ENCODE measurements around the gene TRAF2.
A peak's percentile ranks its signal among the peaks of the same experiment; 100 is the strongest.

TRAF2 gene

DNA sequence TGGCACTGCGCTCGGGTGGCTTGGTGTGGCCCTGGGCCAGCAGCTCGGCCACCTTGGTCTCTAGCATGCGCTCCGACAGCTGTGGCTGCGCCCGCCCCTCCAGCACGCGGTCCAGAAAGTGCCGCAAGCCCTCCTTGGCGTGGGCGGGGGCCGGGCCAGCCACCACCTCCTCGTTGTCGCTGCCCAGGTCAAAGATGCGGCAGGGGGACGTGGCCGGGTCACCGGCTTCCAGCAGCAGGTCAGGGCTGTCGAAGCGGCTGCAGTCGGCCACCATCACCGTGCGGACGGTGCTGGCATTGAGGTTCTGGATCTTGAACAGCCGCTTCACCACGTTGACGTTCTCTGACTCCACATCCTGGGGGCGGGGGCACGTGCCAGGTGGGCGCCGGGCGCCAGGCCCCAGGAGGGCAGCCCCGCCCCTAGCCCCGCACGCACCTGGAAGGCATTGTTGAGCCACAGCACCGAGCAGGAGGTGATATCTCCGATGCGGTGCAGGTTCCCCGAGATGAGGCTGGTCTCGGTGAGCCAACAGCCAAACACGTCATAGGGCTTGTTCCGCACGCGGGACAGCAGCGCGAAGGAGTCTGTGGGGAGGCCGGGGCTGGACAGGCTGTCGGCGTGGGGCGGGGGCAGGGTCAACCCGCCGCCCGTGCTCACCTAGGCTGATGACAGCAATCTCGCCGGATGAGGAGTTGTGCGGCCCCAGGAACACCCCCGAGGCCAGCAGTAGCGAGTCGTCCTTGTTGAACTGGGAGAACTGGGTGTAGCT lies 56.0 kb downstream of the TRAF2 start:
- H3K27me3 ChIP-seq (ENCODE audit: insufficient read depth, low read depth, severe bottlenecking), result no peaks in the 10 kb centered on the region
- H3K27ac ChIP-seq, result no peak overlapping the region
- no peak for TF ChIP-seq CTCF (IDR thresholded peaks at IDR 0.05; ENCODE audit: low read depth, low read length)
- no peak for DNase-seq
- H3K36me3 ChIP-seq, result peaks cover 34% of the 10 kb centered on the region
- no peak overlapping the region for H3K4me3 ChIP-seq (ENCODE audit: low read depth, low read length)
- H3K9me3 ChIP-seq (ENCODE audit: severe bottlenecking), result no peaks in the 10 kb centered on the region

DNA sequence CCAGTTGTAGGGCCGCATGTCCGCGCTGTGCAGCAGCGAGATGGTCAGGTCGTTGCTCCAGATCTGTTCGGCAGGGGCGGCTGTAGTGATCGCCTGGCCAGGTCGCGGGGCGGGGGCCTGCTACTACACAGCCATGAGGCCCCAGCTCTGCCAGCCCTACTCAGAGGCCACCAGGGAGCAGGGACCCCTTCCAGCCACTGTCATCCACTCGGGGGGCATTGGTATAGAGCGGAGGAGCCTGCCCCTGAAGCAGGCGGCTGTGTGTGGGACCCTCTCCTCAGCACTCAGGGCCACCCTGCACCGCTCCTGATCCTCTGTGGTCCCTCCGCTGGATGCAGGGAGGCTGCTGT lies 56.5 kb downstream of the TRAF2 start:
- peaks cover 34% of the 10 kb centered on the region for H3K36me3 ChIP-seq
- no peaks in the 10 kb centered on the region for H3K27me3 ChIP-seq (ENCODE audit: insufficient read depth, low read depth, severe bottlenecking)
- no peak for TF ChIP-seq CTCF (IDR thresholded peaks at IDR 0.05; ENCODE audit: low read depth, low read length)
- no peaks in the 10 kb centered on the region for H3K9me3 ChIP-seq (ENCODE audit: severe bottlenecking)
- H3K4me3 ChIP-seq (ENCODE audit: low read depth, low read length), result no peak overlapping the region
- DNase-seq, result no peak
- no peak overlapping the region for H3K27ac ChIP-seq

DNA sequence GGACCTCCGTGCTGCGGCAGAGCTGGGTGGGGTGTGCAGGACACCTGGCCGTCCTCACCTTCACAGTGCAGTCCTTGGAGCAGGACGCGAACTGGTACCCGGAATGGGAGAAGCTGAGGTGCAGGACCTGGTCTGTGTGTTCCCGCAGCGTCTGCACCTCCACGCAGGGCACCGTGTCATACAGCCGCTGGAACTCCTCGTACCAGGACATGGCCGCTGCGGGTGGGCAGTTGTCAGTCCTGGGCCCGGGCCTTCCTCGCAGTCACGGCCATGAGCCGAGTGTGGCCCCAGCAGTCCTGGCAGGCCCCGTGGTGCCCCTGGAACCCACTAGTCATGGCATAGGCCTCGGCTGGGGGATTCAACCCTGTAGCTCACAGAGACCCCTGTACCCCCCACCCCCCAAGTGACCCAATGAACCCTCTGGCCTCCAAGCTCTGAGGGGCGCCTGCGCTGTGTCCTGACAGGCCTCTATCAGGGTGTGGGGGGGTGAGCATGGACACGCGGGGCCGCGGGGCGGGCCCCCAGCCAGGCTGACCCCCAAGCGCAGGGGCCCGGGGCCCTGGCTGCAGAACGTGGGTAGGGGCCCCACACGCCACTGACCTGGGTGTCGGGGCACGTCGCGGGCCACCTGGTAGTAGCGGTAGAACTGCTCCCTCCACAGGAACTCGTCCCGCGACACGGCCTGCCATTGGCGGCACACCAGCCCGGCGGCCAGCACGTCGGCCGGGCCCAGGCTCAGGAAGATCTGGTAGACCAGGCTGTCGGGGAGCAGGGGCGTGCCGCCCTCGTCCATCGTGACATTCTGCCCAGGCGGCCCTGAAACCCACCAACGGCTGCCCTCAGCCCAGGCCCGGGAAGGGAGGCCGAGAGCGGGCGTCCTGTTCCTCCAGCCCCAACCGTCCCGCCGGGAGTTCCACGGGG lies 57.2 kb downstream of the TRAF2 start:
- Histone ChIP-seq H3K27me3 (ENCODE audit: insufficient read depth, low read depth, severe bottlenecking) (no peaks in the 10 kb centered on the region), H3K4me3 (ENCODE audit: low read depth, low read length) (peak overlapping the region; percentile 67), H3K9me3 (ENCODE audit: severe bottlenecking) (no peaks in the 10 kb centered on the region), H3K36me3 (peaks cover 34% of the 10 kb centered on the region), H3K27ac (peak overlapping the region; percentile 67)
- TF ChIP-seq CTCF (IDR thresholded peaks at IDR 0.05; ENCODE audit: low read depth, low read length), result no peak
- DNase-seq, result no peak

- peak overlapping the region; percentile 67 for H3K4me3 ChIP-seq (ENCODE audit: low read depth, low read length)
- DNase-seq, result no peak
- no peak for TF ChIP-seq CTCF (IDR thresholded peaks at IDR 0.05; ENCODE audit: low read depth, low read length)
- peak overlapping the region; percentile 67 for H3K27ac ChIP-seq
- no peaks in the 10 kb centered on the region for H3K27me3 ChIP-seq (ENCODE audit: insufficient read depth, low read depth, severe bottlenecking)
- peaks cover 34% of the 10 kb centered on the region for H3K36me3 ChIP-seq
- no peaks in the 10 kb centered on the region for H3K9me3 ChIP-seq (ENCODE audit: severe bottlenecking)
Measured at GRCh38 chr9:136944212-136944518, 57.8 kb downstream of the TRAF2 start.

DNA sequence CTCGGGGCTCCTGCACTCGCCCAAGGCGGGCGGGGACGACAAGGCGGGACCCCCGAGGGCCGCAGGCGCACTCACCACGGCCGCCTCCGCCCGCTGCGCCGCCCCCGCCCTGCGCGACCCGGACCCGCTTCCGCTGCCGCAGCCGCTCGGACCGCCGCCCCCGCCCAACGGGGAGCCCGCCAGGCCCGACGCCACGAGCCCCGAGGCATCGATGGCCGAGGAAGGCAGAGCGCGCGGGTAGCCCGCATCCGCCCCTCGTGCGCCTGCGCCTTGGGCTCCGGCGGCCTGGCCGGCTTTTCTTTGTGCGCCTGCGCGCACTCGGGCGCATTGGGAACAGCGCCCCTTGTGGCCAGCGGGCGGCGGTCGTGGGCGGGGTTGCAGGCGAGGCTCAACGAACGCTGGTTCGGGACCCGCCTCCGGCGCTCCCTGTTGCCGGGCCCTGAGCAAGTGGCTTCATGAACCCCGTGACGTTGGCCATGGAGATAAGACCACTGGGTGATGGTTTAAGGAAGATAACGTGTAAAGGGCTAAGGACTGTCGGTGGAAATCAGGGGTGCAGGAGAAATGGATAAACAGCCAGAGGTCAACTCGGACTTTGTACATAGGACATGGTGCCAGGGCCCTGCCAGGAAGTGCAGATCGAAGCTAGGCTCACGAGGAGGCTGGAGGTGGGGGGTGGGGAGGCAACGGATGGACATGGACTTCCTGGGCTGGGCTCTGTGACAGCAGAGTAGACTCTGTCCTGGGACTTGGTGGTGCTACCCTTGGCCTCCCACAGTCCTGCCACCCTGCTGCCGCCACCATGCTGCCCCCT lies 58.4 kb downstream of the TRAF2 start, which contains the start of the genes C8G and FBXW5:
C8G (plus strand) TSS at position 725 of the 814 bp plus-strand sequence; CDS start at position 803, 78 bp downstream.
FBXW5 (minus strand) TSS at position 220 of the 814 bp plus-strand sequence. CDS start 655 bp downstream, outside the sequence.
- peaks cover 33% of the 10 kb centered on the region for H3K36me3 ChIP-seq
- DNase-seq, result peak; percentile 93

More for the DNA sequence above, 58.4 kb downstream of the TRAF2 start, which contains the start of the genes C8G and FBXW5:
- Histone ChIP-seq H3K4me3 (ENCODE audit: low read depth, low read length) (peak within 1 kb of the TSS; percentile 67), H3K27ac (peak within 1 kb of the TSS; percentile 67), H3K27me3 (ENCODE audit: insufficient read depth, low read depth, severe bottlenecking) (no peaks in the 10 kb centered on the region), H3K9me3 (ENCODE audit: severe bottlenecking) (no peaks in the 10 kb centered on the region)
- peak; percentile 93 for TF ChIP-seq CTCF (IDR thresholded peaks at IDR 0.05; ENCODE audit: low read depth, low read length)

All from WERI-Rb-1 (cell line).